Chondrocyte (in vitro differentiated cells): ENCODE measurements around the gene CUL1. TPM values are rescaled to one million over a fixed set of nuclear protein-coding genes. Genes with fewer than 3 reads are reported as not detected.

Experiments used
- DNase-seq: peaks from one replicate; pipeline ENCODE4 v3.0.0; 2021; ENCODE audit warnings: mixed read lengths, low spot score
- H3K27ac Mint-ChIP-seq: one replicate; pipeline ENCODE4 v1.8.0; 2021; ENCODE audit warnings: mild to moderate bottlenecking, moderate library complexity, mixed read lengths; ENCODE audit not compliant: unreplicated experiment
- H3K27me3 Mint-ChIP-seq: 2 replicates; pipeline ENCODE4 v1.8.0; 2021; ENCODE audit warnings: low read depth, mixed read lengths
- H3K36me3 Mint-ChIP-seq: 2 replicates; pipeline ENCODE4 v1.8.0; 2021; ENCODE audit warnings: low read depth, mixed read lengths
- H3K4me1 Mint-ChIP-seq: 2 replicates; pipeline ENCODE4 v1.8.0; 2021; ENCODE audit warnings: low read depth, mild to moderate bottlenecking, mixed read lengths
- H3K4me3 Mint-ChIP-seq: one replicate; pipeline ENCODE4 v1.8.0; 2021; ENCODE audit warnings: mild to moderate bottlenecking, moderate library complexity, mixed read lengths; ENCODE audit not compliant: unreplicated experiment
- H3K9me3 Mint-ChIP-seq: 2 replicates; pipeline ENCODE4 v1.8.0; 2021; ENCODE audit warnings: low read depth, mixed read lengths
- long read RNA-seq: library from polyadenylated mRNA; stranded (forward); transcript quantifications from one replicate; pipeline ENCODE4 v2.0.0, GENCODE V29; 2021
- total RNA-seq: library from RNA; stranded (reverse); gene quantifications from 3 replicates; pipeline ENCODE4 v1.2.1, GENCODE V29; 2021
- TF ChIP-seq, protein P1 (sequence below): fragments of 200-600 bp; sonication (generic); IDR thresholded peaks from 2 replicates; pipeline ENCODE4 v1.5.0; 2021; ENCODE audit warnings: antibody characterized with exemption, mild to moderate bottlenecking, moderate library complexity

The CUL1 gene
- 34.7 to 41.1 TPM (median 39.7 TPM) in 3 replicates for total RNA-seq
- long read RNA-seq, transcript CUL1-201 (22 exons, 3,064 nt): major isoform, 129 of 163 reads
- long read RNA-seq, transcript CUL1-203 (22 exons, 3,054 nt): minor isoform, 10 of 163 reads
- long read RNA-seq, partial matches to known transcripts: 7 of 163 reads
- long read RNA-seq, other reads (novel, unspliced or antisense): 17 of 163 reads

DNA sequence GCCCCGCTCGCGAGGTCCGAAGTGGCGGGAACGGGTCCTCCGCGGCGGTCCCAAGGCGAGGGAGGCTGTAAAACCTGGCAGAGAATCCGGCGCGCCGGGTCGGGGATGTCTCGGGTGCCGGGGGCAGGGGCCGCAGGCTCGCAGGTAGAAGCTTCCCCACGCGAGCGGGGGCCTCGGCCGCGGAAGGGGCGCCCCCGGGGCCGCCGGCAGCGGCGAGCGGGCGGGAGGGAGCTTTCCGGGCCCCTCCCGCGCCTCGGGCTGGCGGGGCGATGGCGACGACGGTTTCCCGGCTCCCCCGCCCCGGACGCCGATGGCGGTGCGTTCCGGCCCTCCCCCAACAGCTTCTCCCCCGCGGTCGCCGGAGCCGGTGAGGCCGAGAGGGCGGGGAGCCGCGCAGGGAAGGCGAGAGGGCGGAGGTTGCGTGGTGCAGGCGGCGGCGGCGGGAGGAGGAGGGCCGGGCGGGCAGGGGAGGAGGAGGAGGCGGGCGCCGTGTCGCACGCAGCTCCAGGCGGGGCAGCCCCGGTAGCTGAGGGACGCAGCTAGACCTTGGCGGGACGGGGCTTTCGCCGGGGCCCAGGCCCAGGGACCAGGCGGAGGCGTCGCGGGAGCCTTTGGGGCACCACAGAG is at the start of gene CUL1:
CUL1 (plus strand) TSS at position 507 of the 627 bp plus-strand sequence. CDS start 31,220 bp downstream, outside the sequence.
- TF ChIP-seq, protein P1, sequence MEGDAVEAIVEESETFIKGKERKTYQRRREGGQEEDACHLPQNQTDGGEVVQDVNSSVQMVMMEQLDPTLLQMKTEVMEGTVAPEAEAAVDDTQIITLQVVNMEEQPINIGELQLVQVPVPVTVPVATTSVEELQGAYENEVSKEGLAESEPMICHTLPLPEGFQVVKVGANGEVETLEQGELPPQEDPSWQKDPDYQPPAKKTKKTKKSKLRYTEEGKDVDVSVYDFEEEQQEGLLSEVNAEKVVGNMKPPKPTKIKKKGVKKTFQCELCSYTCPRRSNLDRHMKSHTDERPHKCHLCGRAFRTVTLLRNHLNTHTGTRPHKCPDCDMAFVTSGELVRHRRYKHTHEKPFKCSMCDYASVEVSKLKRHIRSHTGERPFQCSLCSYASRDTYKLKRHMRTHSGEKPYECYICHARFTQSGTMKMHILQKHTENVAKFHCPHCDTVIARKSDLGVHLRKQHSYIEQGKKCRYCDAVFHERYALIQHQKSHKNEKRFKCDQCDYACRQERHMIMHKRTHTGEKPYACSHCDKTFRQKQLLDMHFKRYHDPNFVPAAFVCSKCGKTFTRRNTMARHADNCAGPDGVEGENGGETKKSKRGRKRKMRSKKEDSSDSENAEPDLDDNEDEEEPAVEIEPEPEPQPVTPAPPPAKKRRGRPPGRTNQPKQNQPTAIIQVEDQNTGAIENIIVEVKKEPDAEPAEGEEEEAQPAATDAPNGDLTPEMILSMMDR: no peak
- H3K36me3 Mint-ChIP-seq: no peaks in the 10 kb centered on the region
- H3K4me1 Mint-ChIP-seq: peaks cover 46% of the 10 kb centered on the region
- no peaks in the 10 kb centered on the region for H3K9me3 Mint-ChIP-seq
- H3K4me3 Mint-ChIP-seq: peak within 1 kb of the TSS; percentile 77
- DNase-seq: peak; percentile 92
- H3K27ac Mint-ChIP-seq: peak within 1 kb of the TSS; percentile 89
- H3K27me3 Mint-ChIP-seq: no peaks in the 10 kb centered on the region

DNA sequence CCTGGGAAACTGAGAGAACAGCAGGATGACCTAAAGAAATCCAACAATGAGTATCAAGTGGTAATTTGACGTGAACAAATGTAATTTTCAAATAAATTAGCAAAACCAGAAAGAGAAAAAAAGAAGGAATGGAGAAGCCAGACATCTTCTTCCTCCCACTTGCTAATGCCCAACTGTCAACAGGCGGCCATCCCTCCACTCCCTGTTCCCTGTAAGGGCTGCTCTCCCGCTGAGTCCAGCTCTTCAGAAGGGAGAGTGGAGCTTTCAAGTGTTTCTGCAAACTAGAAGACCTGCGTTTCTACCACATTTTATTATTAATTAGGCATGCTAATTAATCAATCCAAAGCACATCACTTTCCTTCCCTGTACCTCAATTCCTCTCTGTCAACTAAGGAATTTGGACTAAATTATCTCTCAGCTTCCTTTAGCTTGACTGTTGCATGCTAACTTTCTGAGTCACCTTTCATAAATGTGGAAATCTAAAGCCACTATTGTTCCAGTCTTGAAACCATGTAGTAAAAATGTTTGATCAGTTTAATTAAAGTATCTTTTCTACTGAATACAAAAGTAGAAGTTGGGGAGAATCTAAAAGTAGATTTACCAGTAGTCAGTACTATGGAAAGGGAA is 48.4 kb upstream of the CUL1 start:
- Mint-ChIP-seq H3K4me1 (peaks cover 13% of the 10 kb centered on the region), H3K27me3 (peaks cover 11% of the 10 kb centered on the region), H3K4me3 (no peak overlapping the region), H3K36me3 (no peaks in the 10 kb centered on the region), H3K9me3 (no peaks in the 10 kb centered on the region), H3K27ac (no peak overlapping the region)
- TF ChIP-seq, protein P1: no peak
- DNase-seq: no peak

- Mint-ChIP-seq H3K4me3 (no peak overlapping the region), H3K27ac (no peak overlapping the region), H3K4me1 (peaks cover 13% of the 10 kb centered on the region), H3K36me3 (no peaks in the 10 kb centered on the region), H3K27me3 (peaks cover 2% of the 10 kb centered on the region), H3K9me3 (no peaks in the 10 kb centered on the region)
- TF ChIP-seq, protein P1: no peak
- no peak for DNase-seq
Measured at GRCh38 chr7:148652773-148653172, 45.9 kb upstream of the CUL1 start.

- no peaks in the 10 kb centered on the region for H3K9me3 Mint-ChIP-seq
- H3K27me3 Mint-ChIP-seq: peaks cover 7% of the 10 kb centered on the region
- H3K27ac Mint-ChIP-seq: no peak overlapping the region
- no peak for DNase-seq
- peaks cover 1% of the 10 kb centered on the region for H3K36me3 Mint-ChIP-seq
- TF ChIP-seq, protein P1: no peak
- peaks cover 11% of the 10 kb centered on the region for H3K4me1 Mint-ChIP-seq
- H3K4me3 Mint-ChIP-seq: no peak overlapping the region
Measured at GRCh38 chr7:148657929-148658328, 40.8 kb upstream of the CUL1 start.

DNA sequence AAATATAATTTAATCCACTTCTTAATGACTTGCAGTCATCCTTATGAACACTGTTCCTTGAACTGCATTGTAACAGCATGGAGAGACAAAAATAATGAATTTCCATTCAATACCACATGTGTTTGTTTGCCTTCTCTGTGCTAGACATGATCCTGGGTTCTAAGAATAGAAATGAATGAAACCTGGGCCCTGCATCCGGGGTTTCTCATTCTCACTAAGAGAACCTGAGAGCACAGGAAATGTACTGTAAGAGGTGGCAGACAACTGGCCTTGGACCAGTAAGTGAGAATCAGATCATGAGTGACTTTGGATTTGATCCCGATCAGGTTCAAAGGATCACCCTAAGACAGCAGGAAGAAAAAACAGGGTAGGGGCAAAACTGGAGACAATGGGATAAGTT is 37.2 kb upstream of the CUL1 start:
- H3K36me3 Mint-ChIP-seq: peaks cover 1% of the 10 kb centered on the region
- no peaks in the 10 kb centered on the region for H3K9me3 Mint-ChIP-seq
- H3K27ac Mint-ChIP-seq: no peak overlapping the region
- TF ChIP-seq, protein P1: no peak
- H3K4me3 Mint-ChIP-seq: no peak overlapping the region
- peaks cover 36% of the 10 kb centered on the region for H3K4me1 Mint-ChIP-seq
- H3K27me3 Mint-ChIP-seq: peaks cover 7% of the 10 kb centered on the region
- no peak for DNase-seq
